Myocyte (in vitro differentiated cells): Measurements from ENCODE around the gene ADAM8. TPM values are rescaled to one million over a fixed set of nuclear protein-coding genes. Genes with fewer than 3 reads are reported as not detected.

Experiments
- DNase-seq: peaks from one replicate; pipeline ENCODE4 v3.0.0-alpha.2; 2012; ENCODE audit warnings: low read depth
- total RNA-seq: library from RNA; depleted of rRNA; stranded (reverse); fragments of >200 nt; gene quantifications from 2 replicates; pipeline ENCODE4 v1.2.3, GENCODE V29; 2014

ADAM8 gene
- total RNA-seq, 1 donor from 2014 or later: 1.5 TPM

- DNase-seq: no peak
Measured at GRCh38 chr10:133282846-133283390, 6.2 kb upstream of the ADAM8 start.

GRCh38 chr10:133281628-133282372 is 5.1 kb upstream of the ADAM8 start:
- DNase-seq: no peak

DNA sequence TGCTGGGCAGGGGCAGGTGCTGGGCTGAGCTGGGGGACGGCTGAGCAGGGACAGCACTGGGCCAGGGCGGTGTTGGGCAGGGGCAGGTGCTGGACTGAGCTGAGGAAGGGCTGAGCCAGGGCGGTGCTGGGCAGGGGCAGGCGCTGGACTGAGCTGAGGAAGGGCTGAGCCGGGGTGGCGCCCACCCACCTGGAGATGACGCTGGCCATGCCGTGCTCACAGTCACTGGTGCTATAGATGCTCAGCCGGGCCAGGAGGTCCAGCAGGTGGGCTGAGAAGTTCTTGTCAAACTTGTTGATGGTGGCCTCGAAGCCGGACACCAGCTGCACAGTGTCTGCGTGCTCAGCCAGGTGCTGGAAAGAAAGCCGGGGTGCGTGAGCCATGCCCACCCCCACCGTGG is 4.4 kb upstream of the ADAM8 start:
- DNase-seq: no peak

GRCh38 chr10:133280391-133281059 is 3.9 kb upstream of the ADAM8 start:
- DNase-seq: no peak

DNA sequence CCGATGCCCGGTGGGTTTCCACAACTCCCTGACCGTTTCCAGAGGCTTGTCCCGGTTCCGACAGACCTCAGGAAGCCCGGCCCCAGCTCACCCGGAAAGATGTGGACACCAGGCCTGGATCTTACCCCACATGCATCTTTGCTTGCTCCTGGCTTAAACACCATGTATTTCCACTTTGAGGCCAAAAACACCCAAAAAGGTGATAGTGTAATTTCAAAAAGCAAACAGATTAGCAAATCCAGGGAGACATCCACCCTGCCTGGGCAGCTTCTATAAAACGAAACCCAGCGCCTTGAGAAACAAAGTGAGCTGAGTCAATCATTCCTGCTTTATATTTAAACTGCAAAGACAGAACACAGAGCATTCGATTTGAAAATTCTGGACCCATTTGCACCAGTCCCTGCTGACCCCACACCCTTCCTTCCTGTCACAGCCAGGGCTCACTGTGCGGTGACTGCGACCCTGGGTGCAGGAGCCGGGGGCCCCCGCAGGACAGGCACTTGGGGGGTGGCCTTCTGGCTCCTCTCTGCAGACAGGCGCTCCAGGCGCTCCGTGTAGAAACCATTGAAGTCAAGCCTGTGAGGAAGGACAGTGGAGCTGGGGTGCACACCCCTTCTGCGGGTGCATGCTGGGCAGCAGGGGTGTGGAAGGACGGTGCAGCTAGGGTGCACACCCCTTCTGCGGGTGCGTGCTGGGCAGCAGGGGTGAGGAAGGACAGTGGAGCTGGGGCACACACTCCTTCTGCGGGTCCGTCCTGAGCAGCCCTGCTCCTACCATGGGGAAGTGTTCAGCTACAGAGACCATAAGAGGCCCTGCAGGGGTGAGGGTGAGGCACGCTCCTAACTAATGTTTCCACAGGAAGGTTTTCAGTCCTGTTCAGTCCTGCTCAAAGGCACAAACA is 2.9 kb upstream of the ADAM8 start:
- DNase-seq: no peak

GRCh38 chr10:133278577-133279265 is 2.1 kb upstream of the ADAM8 start:
- DNase-seq: peak; percentile 24

GRCh38 chr10:133277993-133278576 is 1.4 kb upstream of the ADAM8 start:
- DNase-seq: no peak

GRCh38 chr10:133277277-133277992 is 767 bp upstream of the ADAM8 start:
- DNase-seq: no peak

DNA sequence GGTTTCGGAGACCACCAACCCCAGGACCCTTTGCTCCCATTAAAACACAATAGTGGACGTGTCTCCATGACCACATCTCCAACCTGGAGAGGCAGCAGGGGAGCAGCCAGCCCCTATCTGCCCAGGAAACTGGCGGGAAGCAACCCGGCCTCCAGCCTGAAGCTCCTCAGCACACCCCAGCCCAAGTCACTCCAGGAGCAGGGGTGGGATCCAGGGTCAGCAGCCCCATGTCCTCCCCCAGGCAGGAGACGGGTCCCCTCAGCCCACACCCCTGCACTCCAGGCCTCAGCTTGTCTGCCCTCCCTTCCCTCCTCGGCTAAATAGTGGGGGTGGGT is 601 bp downstream of the ADAM8 start:
- DNase-seq: no peak

DNA sequence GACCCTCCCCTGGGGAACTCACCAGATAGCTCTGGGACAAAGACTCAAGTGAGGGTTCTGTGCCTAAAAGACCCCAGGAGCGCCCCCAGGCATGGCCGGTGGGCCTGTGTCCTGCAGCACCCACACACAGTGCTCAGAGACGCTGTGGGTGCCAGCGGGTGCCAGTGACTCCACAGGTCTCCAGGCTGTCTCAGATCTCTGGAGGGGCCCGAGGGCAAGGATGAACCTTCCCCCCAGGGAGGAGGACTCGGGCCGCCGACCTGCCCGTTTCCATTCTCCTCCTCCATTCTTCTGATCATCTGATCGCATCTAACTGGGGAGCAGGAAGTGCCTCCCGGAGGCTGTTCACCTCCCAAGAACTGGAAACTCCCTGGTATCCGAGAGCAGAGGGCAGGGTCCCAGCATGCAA is 980 bp downstream of the ADAM8 start:
- no peak for DNase-seq

- DNase-seq: peak; percentile 44
Measured at GRCh38 chr10:133274751-133275683, 1.7 kb downstream of the ADAM8 start.

DNA sequence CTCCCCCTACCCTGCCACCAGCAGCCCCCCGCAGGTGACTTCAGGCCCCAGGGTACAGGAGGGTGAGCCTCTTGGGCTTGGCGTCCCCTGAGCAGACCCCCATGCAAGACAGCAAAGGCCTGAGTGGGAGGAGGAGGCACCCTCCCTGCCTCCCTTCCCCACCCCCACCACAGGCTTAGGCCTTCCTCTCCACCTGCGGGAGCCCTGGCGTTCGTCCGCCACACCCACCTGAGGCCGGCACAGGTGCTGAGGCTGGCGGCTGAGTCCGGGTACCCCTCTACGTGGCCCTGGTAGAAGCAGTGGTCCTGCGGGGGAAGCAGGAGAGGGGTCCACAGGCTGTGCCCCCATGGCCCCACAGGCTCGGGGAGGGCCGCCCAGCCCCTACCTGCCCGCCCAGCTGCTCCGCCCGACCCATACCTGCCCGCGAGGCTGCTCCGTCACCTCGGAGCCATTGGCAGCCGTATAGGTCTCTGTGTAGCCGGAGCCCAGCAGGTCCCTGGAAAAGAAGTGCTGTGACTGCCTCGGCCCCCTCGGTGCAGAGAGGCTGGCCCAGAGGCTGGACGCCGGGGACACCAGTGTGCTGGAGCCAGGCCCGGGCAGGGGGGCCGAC is 3.0 kb downstream of the ADAM8 start:
- no peak for DNase-seq

- no peak for DNase-seq
Measured at GRCh38 chr10:133272964-133273420, 3.7 kb downstream of the ADAM8 start.

GRCh38 chr10:133272301-133272963 is 4.2 kb downstream of the ADAM8 start:
- no peak for DNase-seq

DNA sequence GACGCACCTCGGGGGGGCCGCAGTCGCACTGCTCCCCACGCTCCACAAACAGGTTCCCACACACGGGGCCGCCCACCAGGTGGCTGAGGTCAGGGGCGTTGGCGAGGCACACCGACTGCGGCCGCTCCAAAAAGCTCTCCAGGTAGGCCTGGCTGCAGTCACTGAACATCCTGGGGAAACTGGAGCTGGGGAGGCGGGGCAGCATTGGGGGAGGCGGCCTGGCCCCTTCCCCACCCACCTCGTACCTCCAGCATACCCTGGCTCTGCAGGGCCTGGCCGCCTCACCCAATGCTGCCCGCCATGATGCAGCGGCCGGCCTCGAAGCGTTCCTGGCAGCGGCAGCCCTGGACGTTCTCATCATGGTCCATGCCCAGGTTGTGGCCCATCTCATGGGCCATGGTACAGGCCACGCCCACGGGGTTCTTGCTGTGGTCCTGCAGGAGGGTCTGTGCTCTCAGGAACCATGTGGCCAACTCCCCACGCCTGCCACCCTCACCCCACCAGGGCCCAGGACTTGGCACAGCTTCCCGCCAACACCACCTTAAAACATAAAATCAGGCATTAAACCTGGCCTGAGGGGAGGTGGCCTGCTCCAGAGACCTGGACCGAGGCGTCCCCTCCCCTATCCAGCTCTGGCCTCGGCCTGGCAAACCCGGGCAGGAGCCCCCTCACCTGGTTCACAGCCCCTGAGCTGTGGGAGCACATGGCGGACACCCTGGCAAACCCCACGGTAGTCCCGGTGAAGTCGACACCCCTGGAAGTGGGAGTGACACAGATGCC is 5.0 kb downstream of the ADAM8 start:
- DNase-seq: no peak

GRCh38 chr10:133270773-133271297 is 5.8 kb downstream of the ADAM8 start:
- DNase-seq: no peak

DNA sequence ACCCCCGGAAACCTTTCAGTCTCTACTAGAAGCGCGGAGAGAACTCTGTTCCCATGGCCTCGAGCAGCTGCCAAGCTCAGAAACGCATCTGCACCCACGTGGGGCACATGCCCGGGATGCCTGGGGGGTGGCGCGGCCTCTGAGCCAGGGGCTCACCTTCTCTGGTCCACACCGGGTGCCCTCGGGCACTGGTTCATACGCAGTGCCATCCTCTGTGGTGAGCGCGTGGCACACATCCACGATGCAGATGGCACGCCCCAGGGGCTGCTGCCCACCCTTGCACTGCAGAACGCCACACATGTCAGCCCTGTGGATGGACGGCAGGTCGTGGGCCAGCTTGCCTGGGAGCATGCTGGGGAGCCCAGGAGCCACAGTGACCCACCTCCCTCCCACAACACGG is 6.5 kb downstream of the ADAM8 start:
- no peak for DNase-seq
